M059J (cell line): ENCODE data around the gene NAXE. TPM values are rescaled to one million over a fixed set of nuclear protein-coding genes. Genes with fewer than 3 reads are reported as not detected.
A peak's percentile ranks its signal among the peaks of the same experiment; 100 is the strongest.
"Not testable (repeated sequence)": the region's sequence is repeated elsewhere in the genome, so short reads cannot be mapped to it uniquely, and the experiment has no call there.

ENCODE experiments used
- DNase-seq: peaks from one replicate; pipeline ENCODE4 v3.0.0-alpha.2; 2012; ENCODE audit warnings: low read depth
- total RNA-seq: library from RNA; depleted of rRNA; stranded (reverse); fragments of >200 nt; shearing (Covaris generic); gene quantifications from 2 replicates; pipeline ENCODE4 v1.2.3, GENCODE V29; 2014; rRNA removed

The NAXE gene
- total RNA-seq: 120 and 139 TPM in 2 replicates

DNA sequence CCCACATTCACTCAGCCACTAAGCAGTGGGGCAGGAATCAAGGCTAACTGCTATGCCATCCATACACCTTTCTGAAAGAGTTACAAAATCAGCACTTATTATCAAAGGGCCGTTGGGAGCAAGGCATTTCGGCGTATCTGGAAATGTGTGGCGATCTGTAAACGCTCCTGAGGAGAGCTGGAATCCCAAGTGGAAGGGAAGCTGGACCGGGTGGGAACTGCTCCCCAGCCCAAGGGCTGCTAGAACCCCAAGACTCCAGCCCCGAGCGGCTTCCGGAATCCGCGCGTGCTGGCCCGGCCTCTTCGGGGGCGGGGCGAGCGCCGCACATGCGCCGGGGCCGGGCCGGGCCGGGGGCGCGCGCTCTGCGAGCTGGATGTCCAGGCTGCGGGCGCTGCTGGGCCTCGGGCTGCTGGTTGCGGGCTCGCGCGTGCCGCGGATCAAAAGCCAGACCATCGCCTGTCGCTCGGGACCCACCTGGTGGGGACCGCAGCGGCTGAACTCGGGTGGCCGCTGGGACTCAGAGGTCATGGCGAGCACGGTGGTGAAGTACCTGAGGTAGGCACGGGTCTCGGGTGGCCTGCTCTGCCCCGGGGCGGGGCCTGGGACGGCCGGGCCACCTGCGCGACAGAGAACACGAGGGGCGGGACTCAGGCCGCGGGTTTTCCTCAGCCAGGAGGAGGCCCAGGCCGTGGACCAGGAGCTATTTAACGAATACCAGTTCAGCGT, at the start of gene NAXE:
NAXE (plus strand) TSS at position 345 of the 726 bp plus-strand sequence; CDS start at position 374, 29 bp downstream.
- DNase-seq: peak; percentile 75

DNA sequence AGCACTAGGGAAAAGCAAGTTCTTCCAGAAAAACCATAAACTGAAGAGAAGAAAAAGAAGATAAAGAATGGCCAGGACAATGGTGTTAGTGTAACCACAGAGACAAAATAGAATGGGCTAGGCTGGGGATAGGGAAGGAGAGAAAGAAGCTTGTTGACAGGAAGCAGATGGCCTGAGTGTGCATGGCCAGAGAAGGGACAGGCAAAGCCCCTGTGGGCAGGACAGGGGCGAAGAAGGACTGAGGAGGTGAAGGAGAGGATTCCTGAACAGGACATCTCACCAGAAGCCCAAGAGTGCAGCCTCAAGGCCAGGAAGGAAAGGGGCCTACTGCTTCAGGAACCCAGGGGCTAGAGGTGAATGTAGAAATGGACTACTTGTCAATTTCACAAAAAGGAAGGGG, 48.5 kb upstream of the NAXE start:
- DNase-seq: no peak

- no peak for DNase-seq
These were observed 46.9 kb upstream of the NAXE start for GRCh38 chr1:156544592-156545102.

DNA sequence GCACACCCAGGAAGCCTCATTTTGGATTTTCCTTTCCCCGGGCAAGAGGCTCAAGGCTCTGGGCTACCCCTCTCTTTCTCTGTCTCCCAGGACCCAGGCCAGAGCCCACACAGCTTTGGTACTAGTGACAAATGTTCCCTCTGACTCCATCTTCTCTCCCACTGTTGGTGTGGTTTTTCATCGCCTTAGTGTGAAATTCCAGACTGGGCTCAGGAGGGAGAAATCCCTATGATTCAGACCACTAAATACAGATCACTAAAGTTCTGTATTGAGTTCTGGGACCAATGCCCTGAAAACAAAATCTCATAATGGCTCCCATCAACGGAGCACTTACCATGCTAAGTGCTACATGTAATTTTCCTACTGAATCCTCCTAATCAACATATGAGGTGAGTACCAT, 45.3 kb upstream of the NAXE start:
- DNase-seq: no peak

DNA sequence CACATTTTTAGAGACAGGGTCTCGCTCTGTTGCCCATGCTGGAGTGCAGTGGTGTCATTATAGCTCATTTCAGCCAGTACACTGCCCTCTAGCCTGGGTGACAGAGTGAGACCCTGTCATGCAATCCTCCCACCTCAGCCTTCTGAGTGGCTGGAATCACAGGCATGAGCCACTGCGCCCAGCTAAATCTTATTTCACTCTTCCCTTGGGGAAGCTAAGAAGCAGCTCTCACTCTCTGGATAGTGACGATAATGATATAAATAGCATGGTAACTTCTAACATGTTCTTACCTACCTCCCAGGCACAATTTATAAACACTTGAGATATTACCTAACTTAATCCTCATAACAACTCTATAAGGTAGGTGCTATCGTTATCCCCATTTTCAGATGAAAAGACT, 44.1 kb upstream of the NAXE start:
- DNase-seq: no peak

GRCh38 chr1:156547982-156548381, 43.6 kb upstream of the NAXE start:
- DNase-seq: no peak

DNA sequence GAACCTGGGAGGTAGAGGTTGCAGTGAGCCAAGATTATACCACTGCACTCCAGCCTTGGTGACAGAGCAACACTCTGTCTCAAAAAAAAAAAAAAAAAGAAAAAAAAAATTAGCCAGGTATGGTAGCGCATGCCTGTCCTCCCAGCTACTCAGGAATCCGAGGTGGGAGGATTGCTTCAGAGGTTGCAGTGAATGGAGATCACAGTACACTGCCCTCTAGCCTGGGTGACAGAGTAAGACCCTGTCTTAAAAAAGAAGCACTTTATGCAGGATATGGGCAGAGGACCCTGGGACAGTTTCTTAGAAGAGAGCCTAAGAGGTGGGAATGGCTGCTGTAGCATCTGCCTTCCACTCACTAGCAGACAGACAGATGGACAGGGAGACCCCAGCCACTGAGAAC, 42.2 kb upstream of the NAXE start:
- no peak for DNase-seq

DNA sequence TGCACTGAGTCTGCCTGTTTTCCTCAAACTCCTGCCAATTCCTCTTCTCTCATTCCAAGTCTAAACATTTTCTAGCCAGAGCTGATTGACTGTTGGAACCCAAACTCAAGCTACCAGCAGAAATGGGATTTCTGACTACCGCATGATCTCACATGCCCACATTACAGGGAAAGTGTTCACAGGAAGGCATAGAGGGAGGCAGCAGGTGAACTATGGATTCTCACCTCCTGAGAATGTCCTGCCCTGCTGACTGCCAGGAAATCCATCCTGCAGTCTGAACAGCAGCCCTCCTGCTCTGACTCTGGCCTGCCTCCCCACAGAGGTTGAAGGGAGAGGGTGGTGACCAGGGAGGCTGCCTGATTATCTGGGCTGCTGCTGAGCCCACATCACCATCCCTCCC, 41.7 kb upstream of the NAXE start:
- no peak for DNase-seq

- no peak for DNase-seq
These were observed 41.2 kb upstream of the NAXE start for GRCh38 chr1:156550346-156550745.

- no peak for DNase-seq
These were observed 40.4 kb upstream of the NAXE start for GRCh38 chr1:156551066-156551643.

DNA sequence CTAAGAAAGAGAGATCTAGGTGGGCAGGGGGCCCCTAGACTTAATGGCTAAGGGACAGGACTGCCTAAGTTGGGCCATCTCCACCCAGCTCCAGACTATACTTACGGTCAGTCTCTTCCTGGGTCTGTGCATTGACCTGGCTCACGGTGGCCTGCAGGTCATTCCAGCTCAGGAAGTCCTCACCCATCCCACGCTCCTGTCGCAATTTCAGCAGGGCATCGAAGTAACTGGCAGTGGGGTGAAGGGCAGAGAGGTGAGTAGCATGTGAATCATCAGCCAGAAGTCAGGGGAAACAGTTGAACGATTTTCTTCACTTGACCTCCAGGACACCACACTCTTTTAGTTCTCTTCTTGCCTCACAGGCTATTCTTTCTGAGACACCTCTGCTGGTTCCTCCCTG, 39.7 kb upstream of the NAXE start:
- DNase-seq: peak; percentile 81

GRCh38 chr1:156552518-156552917, 39.1 kb upstream of the NAXE start:
- DNase-seq: no peak

DNA sequence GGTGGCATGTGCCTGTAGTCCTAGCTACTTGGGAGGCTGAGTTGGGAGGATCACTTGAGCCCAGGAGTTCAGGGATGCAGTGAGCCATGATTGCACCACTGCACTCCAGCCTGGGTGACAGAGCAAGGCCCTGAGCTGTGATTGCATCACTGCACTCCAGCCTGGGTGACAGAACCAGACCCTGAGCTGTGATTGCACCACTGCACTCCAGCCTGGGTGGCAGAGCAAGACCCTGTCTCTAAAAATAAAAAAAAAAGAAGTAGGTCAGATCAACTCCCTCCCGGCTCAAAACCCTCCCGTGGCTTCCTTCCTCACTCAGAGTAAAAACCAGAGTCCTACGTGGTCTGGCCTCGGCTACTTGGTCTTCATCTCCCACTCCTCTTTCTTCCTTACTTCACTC, 38.6 kb upstream of the NAXE start:
- not testable (repeated sequence) for DNase-seq

- DNase-seq: no peak
These were observed 37.6 kb upstream of the NAXE start for GRCh38 chr1:156553860-156554485.

DNA sequence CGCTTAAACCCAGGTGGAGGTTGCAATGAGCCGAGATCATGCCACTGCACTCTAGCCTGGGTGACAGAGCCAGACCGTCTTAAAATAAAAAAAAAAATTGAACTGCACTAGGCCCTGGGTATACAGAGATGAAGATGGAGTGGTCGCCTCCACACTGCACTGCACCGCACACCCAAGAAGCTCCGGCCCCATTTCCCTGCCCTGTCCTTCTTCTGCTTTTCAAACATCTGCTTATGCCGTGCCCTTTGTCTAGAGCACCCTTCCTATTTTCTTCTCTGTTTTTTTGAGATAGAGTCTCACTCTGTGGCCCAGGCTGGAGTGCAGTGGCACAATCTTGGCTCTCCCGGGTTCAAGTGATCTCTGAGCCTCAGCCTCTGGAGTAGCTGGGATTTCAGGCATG, 36.6 kb upstream of the NAXE start:
- no peak for DNase-seq

GRCh38 chr1:156555715-156556114, 35.9 kb upstream of the NAXE start:
- no peak for DNase-seq

- DNase-seq: no peak
These were observed 35.2 kb upstream of the NAXE start for GRCh38 chr1:156556354-156556753.

DNA sequence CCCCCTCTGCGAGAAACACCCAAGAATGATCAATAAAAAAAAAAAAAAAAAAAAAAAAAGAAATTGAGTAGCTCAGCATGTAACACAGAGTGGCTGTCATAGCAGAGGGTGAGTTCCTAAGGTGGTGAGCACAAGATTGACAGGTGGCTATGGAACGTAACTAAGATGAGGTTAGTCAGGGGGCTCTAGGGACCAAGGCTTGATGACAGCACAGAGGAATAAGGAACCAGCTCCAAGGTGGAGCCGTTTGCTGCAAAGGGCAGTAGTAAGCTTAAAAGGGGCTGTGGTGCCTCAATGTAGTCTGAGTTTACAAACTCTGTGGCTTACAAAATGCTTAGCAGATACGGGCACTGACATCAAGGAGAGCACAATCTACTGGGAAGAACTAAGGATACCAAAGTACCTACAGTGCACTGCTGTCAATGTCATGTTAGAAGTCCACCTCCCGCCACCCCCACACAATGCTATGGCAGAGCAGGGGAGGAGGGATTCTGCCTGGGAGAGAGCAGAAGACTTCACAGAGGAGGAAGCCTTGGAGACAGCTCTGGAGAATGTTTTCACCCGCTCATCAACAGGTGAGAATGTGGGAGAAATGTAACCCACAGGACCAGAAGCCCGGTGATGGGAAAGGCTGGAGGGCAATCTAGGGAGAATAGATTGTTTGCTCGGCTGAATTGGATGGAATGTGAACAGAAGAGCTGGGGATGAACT, 32.3 kb upstream of the NAXE start:
- no peak for DNase-seq

DNA sequence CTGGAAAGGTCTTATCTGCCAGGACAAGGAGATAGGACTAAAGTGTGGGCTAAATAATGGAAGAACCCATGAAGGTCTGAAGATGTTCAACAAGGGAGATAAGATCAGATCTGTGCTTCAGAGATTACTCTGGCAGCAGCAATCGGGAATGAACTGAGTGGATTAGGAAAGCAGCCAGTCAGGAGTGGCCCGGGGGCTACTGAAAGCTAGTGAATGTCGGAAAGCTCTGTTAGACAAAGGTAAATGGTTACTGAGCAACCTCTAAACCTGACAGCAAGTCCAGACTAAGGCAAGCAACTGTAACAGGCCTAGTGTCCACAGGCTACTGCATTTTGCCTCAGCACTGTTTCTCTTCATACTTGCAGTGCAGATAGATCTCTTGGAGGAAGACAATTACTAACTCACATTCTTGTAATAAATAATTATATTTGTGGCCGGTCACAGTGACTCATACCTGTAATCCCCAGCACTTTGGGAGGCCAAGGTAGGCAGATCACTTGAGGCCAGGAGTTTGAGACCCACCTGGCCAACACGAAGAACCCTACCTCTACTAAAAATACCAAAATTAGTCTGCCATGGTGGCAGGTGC, 31.7 kb upstream of the NAXE start:
- peak; percentile 26 for DNase-seq

DNA sequence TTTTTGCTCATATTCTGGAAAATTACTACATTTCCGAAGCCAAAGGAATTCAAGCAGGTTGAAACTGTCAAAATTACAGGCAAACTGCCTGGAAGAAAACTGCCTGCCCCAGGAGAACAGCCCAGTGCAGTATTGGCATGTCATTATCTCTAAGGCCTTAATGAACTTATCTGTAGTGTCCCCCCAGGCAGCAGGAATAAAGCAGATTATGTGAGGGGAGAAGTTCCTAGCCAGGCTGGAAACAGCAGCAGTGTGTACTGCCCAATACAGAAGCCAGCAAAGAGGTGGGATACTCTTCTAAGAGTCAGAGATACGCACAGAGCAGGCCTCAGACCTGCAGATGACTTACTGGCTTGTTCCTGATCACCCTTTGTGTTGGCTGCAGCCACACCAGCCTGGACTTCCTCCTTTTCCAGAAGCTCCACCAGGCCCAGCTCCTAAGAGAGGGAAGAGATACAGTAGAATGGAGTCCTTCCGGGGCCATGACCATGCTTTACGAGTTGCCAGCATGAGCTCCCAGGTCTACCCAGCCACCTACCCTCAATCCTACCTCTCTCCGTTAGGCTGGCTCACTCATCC, 30.9 kb upstream of the NAXE start:
- no peak for DNase-seq

DNA sequence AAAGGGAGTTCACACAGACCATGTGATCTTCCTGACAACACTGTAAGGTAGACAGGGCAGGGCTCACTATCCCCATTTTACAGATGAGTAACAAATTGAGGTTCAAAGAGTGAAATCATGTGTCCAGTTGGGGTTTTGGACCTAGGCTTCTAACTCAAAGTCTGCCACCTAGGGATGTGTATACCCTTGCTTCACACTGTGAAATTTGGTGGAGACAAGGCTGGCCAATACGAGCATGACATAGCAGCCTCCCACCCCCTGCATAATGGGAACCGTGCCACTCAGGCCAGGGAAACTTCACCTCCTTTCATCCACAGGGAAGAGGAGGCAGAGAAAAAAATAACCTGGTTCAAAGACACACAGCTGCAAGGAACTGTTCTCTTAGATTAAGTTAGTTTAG, 26.1 kb upstream of the NAXE start:
- DNase-seq: no peak

DNA sequence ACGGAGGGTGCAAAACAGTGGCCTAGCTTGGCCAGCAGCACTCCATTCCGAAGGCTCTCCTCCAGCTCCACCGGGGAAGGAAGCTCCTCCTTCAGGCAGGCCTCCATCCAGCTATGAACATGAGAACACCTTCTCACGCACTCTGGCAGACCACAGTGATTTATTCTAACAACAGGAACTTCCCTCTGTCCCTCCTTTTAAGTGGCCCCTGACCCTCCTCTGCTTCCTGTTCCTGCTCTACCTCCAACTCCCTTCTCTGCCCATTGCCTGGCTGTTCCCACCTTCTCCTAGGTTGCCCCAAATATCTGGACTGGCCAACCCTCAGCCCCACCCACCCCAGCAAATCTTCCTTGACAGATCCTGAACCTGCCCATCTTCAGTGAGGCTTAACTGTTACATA, 25.1 kb upstream of the NAXE start:
- DNase-seq: no peak
